NOMO-1 treated with DMSO at 0.1 percent for 48 hours (cell line): Measurements from ENCODE around the gene ALDH4A1.

Source experiments
- DNase-seq: peaks from one replicate; lab custom pipeline; 2025; ENCODE audit not compliant: unreplicated experiment; lab: John Stamatoyannopoulos, UW

The ALDH4A1 gene

DNA sequence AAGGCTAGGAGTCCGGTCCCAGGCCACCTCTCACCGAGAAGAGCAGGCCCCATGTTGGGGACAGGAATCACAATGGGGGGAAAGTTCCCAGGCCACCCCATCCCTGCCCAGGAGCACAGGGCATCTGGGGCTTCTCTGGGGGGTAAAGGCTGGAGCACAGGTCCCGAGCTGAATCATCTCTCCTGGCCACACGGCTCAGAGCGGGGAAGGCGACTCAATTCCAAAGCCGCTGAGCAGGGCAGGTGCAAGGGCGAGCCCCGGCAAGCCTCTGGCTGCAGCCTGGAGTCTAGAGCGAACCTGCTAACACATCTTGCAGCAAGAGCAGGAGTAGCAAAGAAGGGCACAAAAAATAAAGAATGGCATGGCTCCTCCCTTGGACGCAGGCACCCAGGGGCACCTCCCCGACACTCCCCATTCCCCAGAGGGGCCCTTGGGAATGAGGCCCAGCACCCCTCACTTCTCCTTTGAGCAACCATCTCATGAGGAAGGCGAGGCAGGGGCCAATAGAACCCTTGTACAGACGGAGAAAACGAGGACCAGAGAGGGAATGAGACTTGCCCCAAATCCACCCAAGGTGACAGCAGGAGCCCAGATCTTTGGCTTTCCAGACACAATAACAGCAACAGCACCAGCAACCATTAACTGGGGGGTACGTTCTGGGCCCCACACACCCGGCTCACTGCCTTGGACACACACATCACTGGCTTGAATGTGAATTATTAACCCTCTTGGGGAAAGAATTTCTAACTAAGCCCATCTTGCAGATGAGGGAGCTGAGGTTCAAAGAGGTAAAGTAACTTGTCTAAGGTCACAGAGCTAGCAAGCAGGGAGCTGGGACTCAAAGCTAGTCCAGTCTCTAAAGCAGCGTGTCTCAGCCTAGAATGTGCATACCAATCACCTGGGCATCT is 20.7 kb upstream of the ALDH4A1 start:
- no peak for DNase-seq

GRCh38 chr1:18922319-18922726 is 20.0 kb upstream of the ALDH4A1 start:
- no peak for DNase-seq

DNA sequence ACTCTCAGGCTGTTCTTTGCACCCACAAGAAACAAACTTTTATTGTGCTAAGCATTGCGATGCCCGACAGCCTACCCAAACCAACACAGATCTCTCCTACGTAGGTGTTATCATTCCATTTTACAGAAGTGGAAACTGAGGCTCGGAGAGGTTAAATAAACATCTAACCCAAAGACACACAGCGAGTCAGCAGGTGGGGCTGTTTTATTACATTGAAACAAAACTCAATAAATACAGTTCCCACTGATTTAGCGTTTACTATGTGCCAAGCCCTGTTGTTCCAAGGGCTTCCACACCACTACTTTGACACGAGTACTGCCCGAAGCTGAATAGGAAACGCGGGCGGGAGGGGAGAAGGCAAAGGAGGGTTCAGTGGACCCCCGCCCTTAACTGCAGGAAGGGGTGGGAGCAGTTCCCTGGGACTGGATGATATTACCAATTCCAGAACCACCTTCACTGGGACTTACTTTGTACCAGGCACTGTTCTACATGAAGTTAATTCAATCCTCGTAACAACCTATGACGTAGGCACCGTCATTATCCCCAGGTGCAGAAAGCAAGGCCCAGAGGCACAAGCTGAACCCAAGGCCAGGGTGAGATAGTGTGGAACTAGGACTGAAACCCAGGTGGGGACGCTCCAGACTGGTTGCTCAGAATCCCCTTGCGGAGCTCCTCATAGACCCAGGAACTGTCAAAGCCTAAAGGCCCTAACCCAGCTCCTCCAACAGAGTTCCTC is 19.3 kb upstream of the ALDH4A1 start:
- peak; percentile 9 for DNase-seq

DNA sequence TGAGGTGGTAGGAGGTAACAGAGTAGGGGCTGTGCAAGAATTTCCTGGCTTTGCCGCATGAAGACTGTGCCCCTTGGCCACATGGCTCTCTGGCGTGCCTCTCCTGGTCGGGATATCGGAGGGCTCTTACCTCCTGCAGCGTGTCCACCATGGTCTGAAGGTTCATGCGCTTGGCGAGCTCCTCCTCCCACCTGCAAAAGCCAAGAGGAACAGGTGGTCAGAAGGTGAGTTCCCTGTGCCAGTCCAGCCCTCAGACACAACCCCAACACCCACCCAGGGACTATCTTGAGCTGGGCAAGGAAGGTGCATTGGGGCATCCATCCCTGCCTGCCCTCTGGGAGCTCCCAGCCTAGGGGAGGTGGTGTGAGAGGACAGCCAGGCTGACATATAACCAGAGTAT is 18.6 kb upstream of the ALDH4A1 start:
- DNase-seq, result no peak

DNA sequence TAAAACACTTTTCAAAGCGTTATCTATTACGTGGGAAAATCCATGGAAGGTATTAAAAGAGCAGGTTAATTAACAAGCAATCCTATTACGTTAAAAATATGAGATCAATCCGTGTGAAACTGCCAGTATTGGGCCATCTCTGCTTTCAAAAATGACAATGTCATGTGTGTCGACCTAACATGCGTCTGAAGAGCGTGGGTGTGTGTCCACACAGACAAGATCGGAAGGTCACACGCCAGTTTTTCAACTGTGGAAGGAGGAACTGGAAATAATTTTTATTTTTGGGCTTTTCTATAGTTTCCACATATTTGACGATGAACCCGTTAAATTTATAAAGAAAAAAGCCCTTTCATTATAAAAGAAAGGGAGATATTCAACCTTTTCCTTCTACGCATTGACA is 17.6 kb upstream of the ALDH4A1 start:
- DNase-seq, result no peak

- DNase-seq, result no peak
Observed at GRCh38 chr1:18919197-18919905, 17.0 kb upstream of the ALDH4A1 start.

DNA sequence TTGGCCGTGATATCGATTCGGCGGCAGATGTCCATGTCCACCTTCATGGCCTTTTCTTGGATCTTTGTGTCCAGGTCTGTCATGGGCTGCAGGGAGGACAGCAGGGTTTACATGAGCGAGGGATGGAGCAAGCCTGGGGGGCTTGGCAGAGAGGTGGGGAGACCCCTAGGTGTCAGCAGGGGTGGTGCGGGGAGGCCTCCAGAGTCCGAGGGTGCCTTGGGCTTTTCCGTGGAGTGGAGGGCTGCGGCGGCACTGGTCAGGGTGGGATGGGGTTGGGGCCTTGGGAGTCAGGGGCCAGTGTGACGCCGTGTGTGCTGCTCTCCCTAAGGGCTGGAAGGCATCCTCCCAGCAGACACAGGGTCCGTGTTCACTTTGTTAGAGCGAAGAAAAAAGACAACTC is 16.1 kb upstream of the ALDH4A1 start:
- no peak for DNase-seq

DNA sequence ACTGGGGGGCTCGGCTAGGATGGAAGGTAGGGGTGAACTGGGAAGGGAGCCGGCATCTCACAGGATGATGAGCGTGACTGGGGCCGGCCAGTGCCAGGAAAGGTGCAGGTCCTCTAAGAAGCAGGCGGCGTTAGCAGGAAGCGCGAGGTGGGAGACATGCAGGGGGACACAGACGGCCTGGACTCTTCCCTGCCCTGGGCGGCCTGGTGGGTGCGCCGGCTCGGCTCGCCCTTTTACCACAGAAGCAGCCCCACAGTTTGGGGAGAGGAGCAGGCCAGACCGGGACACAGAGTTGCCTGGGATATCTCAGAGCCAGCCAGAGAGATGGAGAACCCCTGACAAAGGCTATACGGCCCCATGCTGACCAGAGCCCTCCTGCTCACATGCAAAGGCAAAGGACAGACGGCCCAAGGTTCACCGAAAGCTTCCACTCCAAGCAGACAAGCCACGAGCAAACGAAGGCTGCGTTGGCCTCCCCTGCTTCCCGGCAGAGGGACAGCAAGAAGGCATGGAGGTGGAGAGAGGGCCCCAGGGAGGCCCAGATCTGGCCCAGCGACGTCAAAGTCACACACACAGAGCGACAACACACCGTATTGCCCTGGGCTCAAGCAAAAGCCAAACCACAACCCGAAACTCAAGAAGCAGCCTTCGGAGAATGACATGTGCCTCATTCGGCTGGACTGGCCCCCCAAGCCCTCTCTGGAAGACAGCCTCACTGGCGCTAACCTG is 14.9 kb upstream of the ALDH4A1 start:
- DNase-seq, result no peak

DNA sequence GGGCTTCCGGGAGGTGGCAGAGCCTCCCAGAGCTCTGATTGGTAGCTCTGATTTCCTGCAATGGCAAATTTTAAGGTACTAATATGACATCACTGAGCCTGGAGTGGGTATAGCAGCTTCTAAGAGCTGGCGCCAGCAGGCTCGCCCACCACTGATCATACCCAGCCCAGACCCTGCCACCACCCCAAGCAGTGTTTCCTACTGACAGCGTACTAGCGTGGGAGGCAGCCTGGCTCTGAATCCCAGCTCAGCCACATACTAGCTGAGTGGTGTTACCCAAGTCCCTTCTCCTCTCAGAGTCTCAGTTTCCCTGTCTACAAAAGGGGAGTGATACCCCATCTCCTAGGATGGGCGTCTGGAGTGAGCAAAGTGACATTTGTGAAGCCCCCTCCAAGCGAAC is 13.0 kb upstream of the ALDH4A1 start:
- DNase-seq, result no peak

- DNase-seq, result peak; percentile 46
Observed at GRCh38 chr1:18913065-18913835, 10.9 kb upstream of the ALDH4A1 start.

DNA sequence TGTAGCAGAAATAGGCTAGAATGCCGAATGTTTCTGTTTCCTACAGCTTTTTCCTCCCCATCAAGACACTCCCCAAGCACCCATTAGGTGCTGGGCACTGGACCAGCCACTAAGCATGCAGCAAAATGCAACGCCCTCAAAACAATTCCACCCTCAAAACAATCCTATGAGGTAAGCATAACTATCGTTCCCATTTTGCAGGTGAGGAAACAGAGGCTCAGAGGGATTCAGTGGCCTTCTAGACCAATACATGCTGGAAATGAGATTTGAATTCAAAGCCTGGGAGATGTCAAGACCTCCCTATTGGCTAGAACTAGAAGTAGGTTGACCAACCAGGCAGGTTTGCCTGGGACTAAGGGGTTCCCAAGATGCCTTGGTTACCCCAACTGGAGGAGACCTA is 10.2 kb upstream of the ALDH4A1 start:
- no peak for DNase-seq

GRCh38 chr1:18908911-18909771 is 6.8 kb upstream of the ALDH4A1 start:
- no peak for DNase-seq

- DNase-seq, result no peak
Observed at GRCh38 chr1:18907917-18908845, 5.8 kb upstream of the ALDH4A1 start.

DNA sequence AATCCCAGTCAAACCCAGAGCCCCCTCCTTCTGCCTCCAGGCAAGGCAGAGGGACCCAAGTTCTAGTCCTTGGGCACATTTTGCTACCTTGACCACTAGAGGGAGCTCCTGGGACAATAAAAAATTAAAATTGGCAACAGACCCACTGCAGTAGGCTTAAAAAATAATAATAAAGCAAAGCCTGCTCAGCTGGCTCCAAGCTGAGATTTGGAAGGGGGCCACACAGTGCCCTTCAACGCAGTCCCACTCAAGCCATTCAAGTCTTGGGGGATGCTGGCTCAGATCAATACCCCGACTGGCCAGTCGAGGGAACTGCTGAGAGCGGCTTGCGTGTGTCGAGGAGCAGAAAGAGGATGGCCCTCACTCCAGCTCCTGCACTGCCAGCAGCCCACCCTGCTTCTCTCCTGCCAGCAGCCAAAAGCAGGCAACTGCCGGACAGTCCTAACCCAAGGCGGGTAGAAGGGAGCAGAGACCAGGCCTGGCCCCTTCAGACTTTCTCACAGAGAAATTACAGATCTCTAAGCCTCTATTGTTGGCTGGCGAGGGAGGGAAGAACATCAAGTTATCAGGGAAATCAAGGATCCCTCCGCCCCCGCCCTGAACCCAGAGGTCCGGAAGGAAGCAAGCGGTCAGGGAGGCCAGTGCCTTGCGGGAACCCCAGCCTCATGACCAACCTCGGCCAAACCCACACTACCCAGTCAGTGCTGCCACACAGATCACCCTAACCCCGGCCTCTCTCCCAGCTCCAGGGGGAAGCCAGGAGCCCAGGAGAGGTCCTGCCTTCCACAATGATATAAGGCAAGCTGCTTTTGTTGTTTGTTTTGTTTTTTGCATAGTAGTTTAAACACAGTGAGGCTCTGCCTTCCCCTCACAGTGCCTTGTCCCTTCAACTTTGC is 4.9 kb upstream of the ALDH4A1 start:
- peak; percentile 50 for DNase-seq

DNA sequence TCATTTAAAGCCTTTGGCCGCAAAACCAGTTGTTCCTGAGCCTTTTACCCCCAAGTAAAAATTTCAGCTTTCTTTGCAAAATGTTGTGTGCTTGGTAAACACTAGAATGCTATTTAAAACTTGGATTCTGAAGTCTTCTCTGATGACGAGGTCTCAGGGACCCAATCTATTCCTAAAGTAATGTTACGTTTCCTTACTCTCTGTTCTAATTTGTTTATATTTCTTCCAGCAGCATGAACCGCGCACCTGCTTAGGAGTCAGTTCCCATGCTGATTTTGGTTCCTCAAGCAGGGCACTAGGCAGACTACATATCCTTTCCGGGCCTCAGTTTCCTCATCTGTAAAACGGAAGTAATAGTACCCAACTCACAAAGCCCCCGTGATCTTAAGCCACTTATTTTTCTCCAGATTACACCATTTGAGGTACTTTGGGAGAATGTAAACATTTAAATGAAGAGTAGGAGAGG is 969 bp upstream of the ALDH4A1 start:
- no peak for DNase-seq

- peak; percentile 16 for DNase-seq
Observed at GRCh38 chr1:18901952-18902522, 318 bp downstream of the ALDH4A1 start.
